ENCODE data around the gene CLIC4. TPM values are rescaled to one million over a fixed set of nuclear protein-coding genes. Genes with fewer than 3 reads are reported as not detected.
"Not testable (repeated sequence)": the region's sequence is repeated elsewhere in the genome, so short reads cannot be mapped to it uniquely, and the experiment has no call there.

CLIC4 gene
- total RNA-seq, 1 donor: 544 TPM

GRCh38 chr1:24749886-24750285, 4.6 kb downstream of the CLIC4 start:
- no peak overlapping the region for H3K4me3 ChIP-seq (ENCODE audit: low read depth, low read length)
- TF ChIP-seq CTCF (IDR thresholded peaks at IDR 0.05; ENCODE audit: insufficient read depth, low read depth, low read length): no peak
- no peak for DNase-seq (ENCODE audit: low read depth)

DNA sequence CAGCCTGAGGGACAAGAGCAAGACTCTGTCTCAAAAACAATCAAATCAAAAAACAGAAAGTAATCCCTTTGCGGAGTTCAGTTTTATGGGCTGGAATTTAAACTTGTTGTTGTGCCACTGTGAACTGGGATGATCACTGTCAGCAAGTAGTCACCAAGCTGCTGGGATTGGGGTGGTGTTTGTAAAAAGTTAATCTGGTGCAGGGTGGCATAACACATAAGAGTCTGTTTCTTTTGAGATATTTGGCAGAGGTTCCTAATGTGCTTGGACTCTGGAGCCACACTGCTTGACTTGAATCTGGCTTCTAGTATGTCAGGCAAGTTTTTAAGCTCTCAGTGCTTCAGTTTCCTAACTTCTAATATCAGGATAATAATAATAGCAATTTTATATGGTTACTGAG, 6.6 kb downstream of the CLIC4 start:
- no peak overlapping the region for H3K4me3 ChIP-seq (ENCODE audit: low read depth, low read length)
- no peak for TF ChIP-seq CTCF (IDR thresholded peaks at IDR 0.05; ENCODE audit: insufficient read depth, low read depth, low read length)
- peak; percentile 32 for DNase-seq (ENCODE audit: low read depth)

GRCh38 chr1:24752305-24752704, 7.1 kb downstream of the CLIC4 start:
- no peak overlapping the region for H3K4me3 ChIP-seq (ENCODE audit: low read depth, low read length)
- no peak for DNase-seq (ENCODE audit: low read depth)
- TF ChIP-seq CTCF (IDR thresholded peaks at IDR 0.05; ENCODE audit: insufficient read depth, low read depth, low read length): no peak

DNA sequence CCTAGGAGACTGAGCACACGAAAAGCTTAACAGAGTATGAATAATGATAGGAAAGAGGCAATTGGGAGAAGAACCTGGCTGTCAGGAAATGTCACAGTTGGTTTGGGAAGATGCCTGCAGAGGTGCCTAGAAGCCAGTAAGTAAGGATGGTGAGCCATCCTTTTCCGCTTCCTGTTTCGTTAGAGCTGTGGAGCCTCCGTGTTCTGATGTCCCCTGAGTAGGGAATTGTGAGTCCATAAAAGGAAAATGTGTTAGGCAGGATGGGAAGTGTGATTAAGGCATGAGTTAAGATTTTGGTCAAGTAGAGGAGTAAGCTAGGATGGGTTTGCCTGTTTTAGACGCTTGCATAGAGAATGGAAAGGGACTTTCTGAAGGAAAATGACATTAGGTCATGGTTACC, 9.0 kb downstream of the CLIC4 start:
- DNase-seq (ENCODE audit: low read depth): no peak
- H3K4me3 ChIP-seq (ENCODE audit: low read depth, low read length): no peak overlapping the region
- TF ChIP-seq CTCF (IDR thresholded peaks at IDR 0.05; ENCODE audit: insufficient read depth, low read depth, low read length): no peak

GRCh38 chr1:24755323-24755722, 10.1 kb downstream of the CLIC4 start:
- not testable (repeated sequence) for DNase-seq (ENCODE audit: low read depth); H3K4me3 ChIP-seq (ENCODE audit: low read depth, low read length)

- TF ChIP-seq CTCF (IDR thresholded peaks at IDR 0.05; ENCODE audit: insufficient read depth, low read depth, low read length): no peak
- no peak for DNase-seq (ENCODE audit: low read depth)
- H3K4me3 ChIP-seq (ENCODE audit: low read depth, low read length): no peak overlapping the region
Observed at GRCh38 chr1:24756395-24756794, 11.1 kb downstream of the CLIC4 start.

- no peak for TF ChIP-seq CTCF (IDR thresholded peaks at IDR 0.05; ENCODE audit: insufficient read depth, low read depth, low read length)
- H3K4me3 ChIP-seq (ENCODE audit: low read depth, low read length): no peak overlapping the region
- DNase-seq (ENCODE audit: low read depth): no peak
Observed at GRCh38 chr1:24759492-24759891, 14.2 kb downstream of the CLIC4 start.
